ENCODE results near the gene ALK.

ALK gene

DNA sequence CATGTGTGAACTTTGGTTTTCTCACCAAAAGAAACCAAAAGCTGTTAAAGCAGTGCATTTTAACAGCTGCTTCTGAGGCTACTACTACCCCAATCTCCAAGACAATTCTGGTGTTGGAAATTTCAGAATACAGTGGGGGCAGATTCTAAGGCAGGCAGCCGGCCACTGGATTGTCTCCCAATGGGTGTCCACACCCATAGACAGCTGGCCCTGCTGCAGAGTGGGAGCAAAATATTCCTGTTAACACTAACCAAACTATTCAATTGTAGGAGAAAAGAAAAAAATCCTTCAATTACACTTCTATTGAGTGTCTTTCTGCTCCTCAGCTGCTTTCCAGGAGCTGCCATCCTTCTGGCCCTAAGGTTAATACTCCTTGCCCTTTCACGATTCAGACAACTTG is 223.7 kb downstream of the ALK start:
- TF ChIP-seq, protein P1, sequence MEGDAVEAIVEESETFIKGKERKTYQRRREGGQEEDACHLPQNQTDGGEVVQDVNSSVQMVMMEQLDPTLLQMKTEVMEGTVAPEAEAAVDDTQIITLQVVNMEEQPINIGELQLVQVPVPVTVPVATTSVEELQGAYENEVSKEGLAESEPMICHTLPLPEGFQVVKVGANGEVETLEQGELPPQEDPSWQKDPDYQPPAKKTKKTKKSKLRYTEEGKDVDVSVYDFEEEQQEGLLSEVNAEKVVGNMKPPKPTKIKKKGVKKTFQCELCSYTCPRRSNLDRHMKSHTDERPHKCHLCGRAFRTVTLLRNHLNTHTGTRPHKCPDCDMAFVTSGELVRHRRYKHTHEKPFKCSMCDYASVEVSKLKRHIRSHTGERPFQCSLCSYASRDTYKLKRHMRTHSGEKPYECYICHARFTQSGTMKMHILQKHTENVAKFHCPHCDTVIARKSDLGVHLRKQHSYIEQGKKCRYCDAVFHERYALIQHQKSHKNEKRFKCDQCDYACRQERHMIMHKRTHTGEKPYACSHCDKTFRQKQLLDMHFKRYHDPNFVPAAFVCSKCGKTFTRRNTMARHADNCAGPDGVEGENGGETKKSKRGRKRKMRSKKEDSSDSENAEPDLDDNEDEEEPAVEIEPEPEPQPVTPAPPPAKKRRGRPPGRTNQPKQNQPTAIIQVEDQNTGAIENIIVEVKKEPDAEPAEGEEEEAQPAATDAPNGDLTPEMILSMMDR (IDR thresholded peaks at IDR 0.05; ENCODE audit: insufficient read depth, low read depth, low read length, missing control alignments) = no peak
- no peak for DNase-seq (ENCODE audit: low read depth)
- H3K4me3 ChIP-seq (ENCODE audit: low read depth, low read length) = no peak overlapping the region

DNA sequence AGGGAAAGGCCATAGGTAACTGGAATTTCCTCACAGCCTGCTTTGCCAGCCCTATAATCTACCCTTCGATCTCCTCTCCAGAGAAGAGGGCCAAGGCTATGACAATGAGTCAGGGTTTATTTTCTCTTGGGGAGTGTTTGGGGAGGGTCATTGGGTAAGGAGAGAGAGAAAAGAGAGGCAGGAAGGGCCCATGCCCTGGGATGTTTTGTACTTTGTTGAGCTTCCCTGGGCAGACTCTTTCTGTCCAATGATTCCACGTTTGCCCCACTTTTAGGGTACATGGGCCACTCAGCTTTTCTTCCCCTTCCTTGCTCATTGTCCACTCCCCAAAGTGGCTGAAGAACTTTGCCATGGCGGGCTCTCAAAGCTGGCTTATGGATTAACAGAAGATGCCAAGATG is 224.2 kb downstream of the ALK start:
- DNase-seq (ENCODE audit: low read depth) = no peak
- TF ChIP-seq, protein P1 (IDR thresholded peaks at IDR 0.05; ENCODE audit: insufficient read depth, low read depth, low read length, missing control alignments) = no peak

DNA sequence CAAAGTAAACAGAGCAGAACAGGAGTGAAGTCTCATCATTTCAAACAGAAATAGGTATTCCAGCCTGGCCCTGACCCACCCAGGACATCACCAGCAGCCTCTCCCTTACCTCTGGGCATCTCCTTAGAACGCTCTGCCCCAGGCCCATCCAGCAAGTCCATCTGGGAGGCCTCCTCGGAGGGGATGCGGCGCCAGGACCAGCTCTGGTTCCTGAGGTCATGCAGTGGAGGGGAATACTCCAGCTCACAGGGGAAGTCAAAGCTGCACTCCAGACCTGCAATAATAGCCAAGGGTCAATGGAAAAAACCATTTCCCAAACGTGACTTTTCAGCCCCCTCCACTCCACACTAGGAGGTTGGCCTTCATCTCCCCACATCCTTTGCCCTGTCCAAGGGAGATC is 226.6 kb downstream of the ALK start:
- DNase-seq (ENCODE audit: low read depth) = no peak
- TF ChIP-seq, protein P1 (IDR thresholded peaks at IDR 0.05; ENCODE audit: insufficient read depth, low read depth, low read length, missing control alignments) = no peak
- H3K4me3 ChIP-seq (ENCODE audit: low read depth, low read length) = no peak overlapping the region

More for the DNA sequence above, 224.2 kb downstream of the ALK start:
- no peak overlapping the region for H3K4me3 ChIP-seq (ENCODE audit: low read depth, low read length)

DNA sequence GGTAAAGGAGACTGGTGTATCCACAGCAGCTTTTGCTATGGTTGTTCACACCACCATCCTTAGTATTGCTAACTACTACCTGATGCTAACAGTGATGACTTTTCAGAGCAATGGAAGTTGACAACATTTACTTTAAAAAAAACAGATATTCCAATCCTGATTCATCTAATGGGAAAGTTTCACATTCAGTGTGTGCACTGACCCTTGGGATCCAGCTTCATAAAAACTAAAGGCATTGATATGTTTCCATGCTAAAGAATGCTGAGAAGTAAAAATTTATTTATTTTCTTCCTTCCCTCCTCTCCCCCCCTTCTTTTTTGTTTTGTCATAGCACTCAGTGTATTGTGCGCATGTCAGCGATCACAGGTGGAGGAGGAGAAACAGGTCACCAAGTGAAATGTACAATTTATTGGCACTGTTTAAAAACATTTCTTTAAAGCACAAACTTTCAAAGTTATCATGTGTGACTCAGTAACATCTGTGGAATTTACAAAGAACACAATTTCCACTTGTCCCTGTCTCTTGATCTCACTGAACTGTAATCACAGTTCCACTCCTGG is 229.9 kb downstream of the ALK start:
- no peak overlapping the region for H3K4me3 ChIP-seq (ENCODE audit: low read depth, low read length)
- no peak for DNase-seq (ENCODE audit: low read depth)
- TF ChIP-seq, protein P1 (IDR thresholded peaks at IDR 0.05; ENCODE audit: insufficient read depth, low read depth, low read length, missing control alignments) = no peak

DNA sequence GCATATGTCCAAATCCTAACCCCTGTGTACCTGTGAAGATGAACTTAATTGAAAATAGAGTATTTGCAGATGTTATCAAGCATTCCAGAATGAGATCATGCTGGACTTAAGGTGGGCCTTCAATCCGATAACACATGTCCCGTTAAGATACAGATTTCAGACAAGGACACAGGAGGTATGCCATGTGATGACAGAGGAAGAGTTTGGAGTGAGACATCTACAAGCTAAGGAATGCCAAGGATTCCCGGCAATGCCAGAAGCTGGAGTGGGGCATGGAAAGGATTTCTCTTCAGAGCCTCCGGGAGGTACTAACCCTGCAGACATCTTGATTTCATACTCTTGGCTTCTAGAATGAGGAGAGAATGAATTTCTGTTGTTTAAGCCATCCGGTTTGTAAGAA is 231.7 kb downstream of the ALK start:
- no peak for DNase-seq (ENCODE audit: low read depth)
- no peak overlapping the region for H3K4me3 ChIP-seq (ENCODE audit: low read depth, low read length)
- TF ChIP-seq, protein P1 (IDR thresholded peaks at IDR 0.05; ENCODE audit: insufficient read depth, low read depth, low read length, missing control alignments) = no peak

DNA sequence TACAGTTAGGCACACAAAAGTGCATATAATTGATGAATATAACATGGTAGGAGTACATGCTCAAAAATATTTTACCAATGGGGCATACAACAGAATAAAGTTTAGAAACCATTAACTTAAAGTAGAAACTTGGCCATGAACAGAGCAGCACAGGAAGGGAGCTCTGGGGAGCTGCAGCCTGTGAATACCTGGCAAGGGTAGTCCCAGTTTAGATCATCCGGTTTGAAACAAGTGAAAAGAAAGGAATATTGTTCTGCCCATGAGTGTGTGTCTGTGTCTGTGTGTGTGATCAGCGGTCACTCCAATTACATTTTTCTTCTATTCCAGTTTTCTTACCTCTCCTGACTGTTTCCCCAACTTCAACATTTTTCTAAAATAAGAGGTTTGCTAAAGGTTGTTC is 233.0 kb downstream of the ALK start:
- DNase-seq (ENCODE audit: low read depth) = no peak
- H3K4me3 ChIP-seq (ENCODE audit: low read depth, low read length) = no peak overlapping the region
- TF ChIP-seq, protein P1 (IDR thresholded peaks at IDR 0.05; ENCODE audit: insufficient read depth, low read depth, low read length, missing control alignments) = no peak

DNA sequence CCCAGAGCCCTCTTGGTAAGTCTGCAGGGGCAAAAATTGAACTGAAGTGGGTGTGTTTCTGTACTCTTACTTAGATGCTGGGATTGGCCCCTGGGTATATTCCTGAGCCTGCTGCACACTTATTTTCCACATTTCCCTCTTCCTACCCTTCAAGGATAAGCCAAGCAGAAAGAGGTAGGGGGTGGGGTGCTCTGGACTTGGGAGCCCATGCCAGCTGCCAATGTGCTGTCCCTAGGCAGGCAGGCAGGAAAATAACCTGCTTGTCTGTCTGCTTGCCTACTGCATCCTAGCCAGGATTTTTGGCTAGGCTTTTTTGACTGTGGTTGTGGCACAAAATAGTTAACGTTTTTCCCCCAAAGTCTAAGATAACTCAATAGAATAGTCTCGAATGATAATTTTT is 234.3 kb downstream of the ALK start:
- H3K4me3 ChIP-seq (ENCODE audit: low read depth, low read length) = no peak overlapping the region
- no peak for DNase-seq (ENCODE audit: low read depth)
- TF ChIP-seq, protein P1 (IDR thresholded peaks at IDR 0.05; ENCODE audit: insufficient read depth, low read depth, low read length, missing control alignments) = no peak

Measured in GM12865 (cell line).